GM18909 (cell line): Measurements from ENCODE around the gene GLYAT.
"Not testable (repeated sequence)": the region's sequence is repeated elsewhere in the genome, so short reads cannot be mapped to it uniquely, and the experiment has no call there.

ENCODE experiments used
- ATAC-seq: cut with Tn5 transposase; IDR thresholded peaks from one replicate; pipeline ENCODE4 v1.9.1; 2021; ENCODE audit warnings: mild to moderate bottlenecking; ENCODE audit not compliant: unreplicated experiment, poor library complexity

Gene GLYAT

GRCh38 chr11:58685973-58686722, 45.6 kb downstream of the GLYAT start:
- no peak for ATAC-seq

GRCh38 chr11:58682660-58683059, 49.1 kb downstream of the GLYAT start:
- ATAC-seq: not testable (repeated sequence)

GRCh38 chr11:58677536-58677935, 54.2 kb downstream of the GLYAT start:
- not testable (repeated sequence) for ATAC-seq

GRCh38 chr11:58676563-58677135, 55.1 kb downstream of the GLYAT start:
- ATAC-seq: no peak

GRCh38 chr11:58675334-58676155, 56.2 kb downstream of the GLYAT start:
- peak; percentile 91 for ATAC-seq

- ATAC-seq: no peak
Observed at GRCh38 chr11:58674609-58675008, 57.1 kb downstream of the GLYAT start.

GRCh38 chr11:58671983-58672633, 59.6 kb downstream of the GLYAT start:
- no peak for ATAC-seq

GRCh38 chr11:58659910-58660570, 71.7 kb downstream of the GLYAT start:
- ATAC-seq: no peak

GRCh38 chr11:58659404-58659803, 72.3 kb downstream of the GLYAT start:
- no peak for ATAC-seq
